Esophagus squamous epithelium (tissue), 5 donors: ENCODE data around the gene PELI1. TPM values are rescaled to one million over a fixed set of nuclear protein-coding genes. Genes with fewer than 3 reads are reported as not detected.
A peak's percentile ranks its signal among the peaks of the same experiment; 100 is the strongest.

ENCODE experiments used
- DNase-seq: peaks from one replicate; lab custom pipeline; 2025; lab: John Stamatoyannopoulos, UW
- H3K27ac ChIP-seq, 4 donors: fragments of 200-600 bp; sonication (generic); one replicate each; pipeline ENCODE4 v1.5.1; 2016 to 2019; ENCODE audit warnings: mild to moderate bottlenecking in 1 of 4
- H3K27me3 ChIP-seq, 4 donors: fragments of 200-600 bp; sonication (generic); 1 replicate in 3 of 4; 2 replicates in 1 of 4; pipeline versions ENCODE4 v1.5.1 to v1.6.0; 2017 to 2021; ENCODE audit warnings: antibody characterized with exemption in 1 of 4
- H3K36me3 ChIP-seq, 3 donors: fragments of 200-600 bp; sonication (generic); one replicate each; pipeline ENCODE4 v1.5.1; 2016 to 2019
- H3K4me1 ChIP-seq, 3 donors: fragments of 200-600 bp; sonication (generic); one replicate each; pipeline ENCODE4 v1.5.1; 2017 to 2019
- H3K4me3 ChIP-seq, 4 donors: fragments of 200-600 bp; sonication (generic); 1 replicate in 3 of 4; 2 replicates in 1 of 4; pipeline ENCODE4 v1.5.1; 2016 to 2019; ENCODE audit warnings: mild to moderate bottlenecking in 2 of 4, moderate library complexity in 1 of 4
- H3K9me3 ChIP-seq, 3 donors: fragments of 200-600 bp; sonication (generic); one replicate each; pipeline ENCODE4 v1.5.1; 2016 to 2019
- POLR2A ChIP-seq, 4 donors: fragments of 450-650 bp; IDR thresholded peaks; one replicate each; pipeline ENCODE4 v1.6.1; 2017; ENCODE audit warnings: antibody characterized with exemption in 4 of 4, mild to moderate bottlenecking in 4 of 4, moderate library complexity in 3 of 4
- WGBS, 2 donors: methylation state at CpG; one replicate each; pipeline ENCODE4 v1.1.5; 2018; 5-methylcytosine and 5-hydroxymethylcytosine counted together
- intact Hi-C: fragments of 100-400 bp; cut with DNase I; formaldehyde crosslinking; loops from one replicate; pipeline ENCODE4 v1.15.0; 2022
- total RNA-seq, 4 donors: library from RNA; depleted of rRNA; stranded (reverse); fragments of >200 nt; gene quantifications; one replicate each; pipeline ENCODE4 v1.1.0, GENCODE V29; 2016
- TF ChIP-seq, protein P1 (sequence below), 6 experiments: fragments of 450-650 bp in 4 of 6; fragments of 200-600 bp in 2 of 6; sonication (generic) in 2 of 6; IDR thresholded peaks; one replicate each; pipeline ENCODE4 v1.5.1; 2016 to 2019; ENCODE audit warnings: antibody characterized with exemption in 6 of 6, mild to moderate bottlenecking in 4 of 6, moderate library complexity in 4 of 6
- donor health status: DM: yes; HTN: yes; CAD: no.

The PELI1 gene
- total RNA-seq, 4 donors from 2014 or later = 23.7 to 40.4 (median 34.5) TPM

- WGBS, 2 donors = 82 to 92% methylated on average over 3 of the region's 3 CpGs
- H3K4me3 ChIP-seq = no peak overlapping the region
Measured at GRCh38 chr2:64126601-64127000, 17.6 kb downstream of the PELI1 start.

GRCh38 chr2:64124571-64124970, 19.6 kb downstream of the PELI1 start:
- TF ChIP-seq, protein P1, sequence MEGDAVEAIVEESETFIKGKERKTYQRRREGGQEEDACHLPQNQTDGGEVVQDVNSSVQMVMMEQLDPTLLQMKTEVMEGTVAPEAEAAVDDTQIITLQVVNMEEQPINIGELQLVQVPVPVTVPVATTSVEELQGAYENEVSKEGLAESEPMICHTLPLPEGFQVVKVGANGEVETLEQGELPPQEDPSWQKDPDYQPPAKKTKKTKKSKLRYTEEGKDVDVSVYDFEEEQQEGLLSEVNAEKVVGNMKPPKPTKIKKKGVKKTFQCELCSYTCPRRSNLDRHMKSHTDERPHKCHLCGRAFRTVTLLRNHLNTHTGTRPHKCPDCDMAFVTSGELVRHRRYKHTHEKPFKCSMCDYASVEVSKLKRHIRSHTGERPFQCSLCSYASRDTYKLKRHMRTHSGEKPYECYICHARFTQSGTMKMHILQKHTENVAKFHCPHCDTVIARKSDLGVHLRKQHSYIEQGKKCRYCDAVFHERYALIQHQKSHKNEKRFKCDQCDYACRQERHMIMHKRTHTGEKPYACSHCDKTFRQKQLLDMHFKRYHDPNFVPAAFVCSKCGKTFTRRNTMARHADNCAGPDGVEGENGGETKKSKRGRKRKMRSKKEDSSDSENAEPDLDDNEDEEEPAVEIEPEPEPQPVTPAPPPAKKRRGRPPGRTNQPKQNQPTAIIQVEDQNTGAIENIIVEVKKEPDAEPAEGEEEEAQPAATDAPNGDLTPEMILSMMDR (IDR thresholded peaks at IDR 0.05) = no peak
- TF ChIP-seq POLR2A (IDR thresholded peaks at IDR 0.05) = no peak
- Histone ChIP-seq H3K9me3 (no peaks in the 10 kb centered on the region), H3K36me3 (no peaks in the 10 kb centered on the region), H3K4me1 (peaks cover 5 to 63% (median 8%) of the 10 kb centered on the region in 3 donors), H3K27ac (no peak overlapping the region), H3K27me3 (no peaks in the 10 kb centered on the region), H3K4me3 (no peak overlapping the region)
- DNase-seq = no peak
- intact Hi-C loops = no loop called here

More at GRCh38 chr2:64126601-64127000, 17.6 kb downstream of the PELI1 start:
- Histone ChIP-seq H3K36me3 (no peaks in the 10 kb centered on the region), H3K9me3 (no peaks in the 10 kb centered on the region), H3K27me3 (no peaks in the 10 kb centered on the region), H3K27ac (no peak overlapping the region), H3K4me1 (peaks cover 0 to 58% (median 0%) of the 10 kb centered on the region in 3 donors)
- DNase-seq = no peak
- intact Hi-C loops = no loop called here
- TF ChIP-seq, protein P1 (IDR thresholded peaks at IDR 0.05) = no peak
- no peak for TF ChIP-seq POLR2A (IDR thresholded peaks at IDR 0.05)

- H3K4me3 ChIP-seq = no peak overlapping the region
- no peak for DNase-seq
- intact Hi-C loops = no loop called here
- no peak overlapping the region for H3K27ac ChIP-seq
- no peak for TF ChIP-seq POLR2A (IDR thresholded peaks at IDR 0.05)
- TF ChIP-seq, protein P1 (IDR thresholded peaks at IDR 0.05) = no peak
- peaks cover 5 to 63% (median 12%) of the 10 kb centered on the region in 3 donors for H3K4me1 ChIP-seq
- H3K36me3 ChIP-seq = no peaks in the 10 kb centered on the region
- H3K9me3 ChIP-seq = no peaks in the 10 kb centered on the region
- H3K27me3 ChIP-seq = no peaks in the 10 kb centered on the region
- WGBS, 2 donors = 84 to 91% methylated on average over 3 of the region's 3 CpGs
Measured at GRCh38 chr2:64124168-64124567, 20.1 kb downstream of the PELI1 start.

GRCh38 chr2:64123740-64124139, 20.5 kb downstream of the PELI1 start:
- intact Hi-C loops = no loop called here
- DNase-seq = no peak
- 92 to 96% methylated on average over 1 of the region's 1 CpG for WGBS, 2 donors
- H3K9me3 ChIP-seq = no peaks in the 10 kb centered on the region
- no peak for TF ChIP-seq POLR2A (IDR thresholded peaks at IDR 0.05)
- TF ChIP-seq, protein P1 (IDR thresholded peaks at IDR 0.05) = no peak
- no peaks in the 10 kb centered on the region for H3K36me3 ChIP-seq
- no peak overlapping the region for H3K27ac ChIP-seq
- peaks cover 5 to 63% (median 12%) of the 10 kb centered on the region in 3 donors for H3K4me1 ChIP-seq
- no peaks in the 10 kb centered on the region for H3K27me3 ChIP-seq
- no peak overlapping the region for H3K4me3 ChIP-seq

DNA sequence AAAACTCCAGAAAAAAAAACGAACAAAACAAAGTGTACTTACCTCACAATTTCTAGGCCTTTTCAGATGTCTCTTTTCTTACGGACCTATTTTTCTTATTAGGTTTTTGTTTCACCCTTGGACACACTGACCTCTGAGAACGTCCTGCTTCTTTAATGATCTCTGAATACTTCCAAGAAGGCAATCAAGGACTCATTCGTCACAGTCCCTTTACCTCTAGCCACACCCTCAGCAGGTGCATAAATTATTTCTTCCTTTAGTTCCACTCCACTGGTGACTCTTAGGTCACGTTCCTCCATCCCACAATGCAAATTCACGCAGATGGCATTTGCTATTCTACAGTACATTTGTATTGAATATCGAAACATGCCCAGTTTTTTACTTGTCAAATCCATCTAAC, 21.9 kb downstream of the PELI1 start:
- DNase-seq = no peak
- 75 to 87% methylated on average over 7 of the region's 7 CpGs for whole genome bisulfite sequencing, 2 donors
- intact Hi-C loops = no loop called here
- Histone ChIP-seq H3K36me3 (no peaks in the 10 kb centered on the region), H3K27ac (peak overlapping the region in 1 of 4 donors; percentile 31), H3K4me1 (peaks cover 5 to 68% (median 12%) of the 10 kb centered on the region in 3 donors), H3K4me3 (no peak overlapping the region), H3K27me3 (no peaks in the 10 kb centered on the region), H3K9me3 (no peaks in the 10 kb centered on the region)
- TF ChIP-seq, protein P1 (IDR thresholded peaks at IDR 0.05) = no peak
- TF ChIP-seq POLR2A (IDR thresholded peaks at IDR 0.05) = no peak
